Activated effector memory CD4-positive, alpha-beta T cell treated with anti-CD3 and anti-CD28 coated beads, Interleukin-2, amount 50 U/mL, for 16 hours (primary cell): ENCODE results near the gene WASHC2A.
"Not testable (repeated sequence)": the region's sequence is repeated elsewhere in the genome, so short reads cannot be mapped to it uniquely, and the experiment has no call there.

ENCODE experiments used
- DNase-seq: peaks from one replicate; pipeline ENCODE4 v3.0.0-alpha.2; 2020

The WASHC2A gene, protein sequence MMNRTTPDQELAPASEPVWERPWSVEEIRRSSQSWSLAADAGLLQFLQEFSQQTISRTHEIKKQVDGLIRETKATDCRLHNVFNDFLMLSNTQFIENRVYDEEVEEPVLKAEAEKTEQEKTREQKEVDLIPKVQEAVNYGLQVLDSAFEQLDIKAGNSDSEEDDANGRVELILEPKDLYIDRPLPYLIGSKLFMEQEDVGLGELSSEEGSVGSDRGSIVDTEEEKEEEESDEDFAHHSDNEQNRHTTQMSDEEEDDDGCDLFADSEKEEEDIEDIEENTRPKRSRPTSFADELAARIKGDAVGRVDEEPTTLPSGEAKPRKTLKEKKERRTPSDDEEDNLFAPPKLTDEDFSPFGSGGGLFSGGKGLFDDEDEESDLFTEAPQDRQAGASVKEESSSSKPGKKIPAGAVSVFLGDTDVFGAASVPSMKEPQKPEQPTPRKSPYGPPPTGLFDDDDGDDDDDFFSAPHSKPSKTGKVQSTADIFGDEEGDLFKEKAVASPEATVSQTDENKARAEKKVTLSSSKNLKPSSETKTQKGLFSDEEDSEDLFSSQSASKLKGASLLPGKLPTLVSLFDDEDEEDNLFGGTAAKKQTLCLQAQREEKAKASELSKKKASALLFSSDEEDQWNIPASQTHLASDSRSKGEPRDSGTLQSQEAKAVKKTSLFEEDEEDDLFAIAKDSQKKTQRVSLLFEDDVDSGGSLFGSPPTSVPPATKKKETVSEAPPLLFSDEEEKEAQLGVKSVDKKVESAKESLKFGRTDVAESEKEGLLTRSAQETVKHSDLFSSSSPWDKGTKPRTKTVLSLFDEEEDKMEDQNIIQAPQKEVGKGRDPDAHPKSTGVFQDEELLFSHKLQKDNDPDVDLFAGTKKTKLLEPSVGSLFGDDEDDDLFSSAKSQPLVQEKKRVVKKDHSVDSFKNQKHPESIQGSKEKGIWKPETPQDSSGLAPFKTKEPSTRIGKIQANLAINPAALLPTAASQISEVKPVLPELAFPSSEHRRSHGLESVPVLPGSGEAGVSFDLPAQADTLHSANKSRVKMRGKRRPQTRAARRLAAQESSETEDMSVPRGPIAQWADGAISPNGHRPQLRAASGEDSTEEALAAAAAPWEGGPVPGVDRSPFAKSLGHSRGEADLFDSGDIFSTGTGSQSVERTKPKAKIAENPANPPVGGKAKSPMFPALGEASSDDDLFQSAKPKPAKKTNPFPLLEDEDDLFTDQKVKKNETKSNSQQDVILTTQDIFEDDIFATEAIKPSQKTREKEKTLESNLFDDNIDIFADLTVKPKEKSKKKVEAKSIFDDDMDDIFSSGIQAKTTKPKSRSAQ (N-terminal part only)

DNA sequence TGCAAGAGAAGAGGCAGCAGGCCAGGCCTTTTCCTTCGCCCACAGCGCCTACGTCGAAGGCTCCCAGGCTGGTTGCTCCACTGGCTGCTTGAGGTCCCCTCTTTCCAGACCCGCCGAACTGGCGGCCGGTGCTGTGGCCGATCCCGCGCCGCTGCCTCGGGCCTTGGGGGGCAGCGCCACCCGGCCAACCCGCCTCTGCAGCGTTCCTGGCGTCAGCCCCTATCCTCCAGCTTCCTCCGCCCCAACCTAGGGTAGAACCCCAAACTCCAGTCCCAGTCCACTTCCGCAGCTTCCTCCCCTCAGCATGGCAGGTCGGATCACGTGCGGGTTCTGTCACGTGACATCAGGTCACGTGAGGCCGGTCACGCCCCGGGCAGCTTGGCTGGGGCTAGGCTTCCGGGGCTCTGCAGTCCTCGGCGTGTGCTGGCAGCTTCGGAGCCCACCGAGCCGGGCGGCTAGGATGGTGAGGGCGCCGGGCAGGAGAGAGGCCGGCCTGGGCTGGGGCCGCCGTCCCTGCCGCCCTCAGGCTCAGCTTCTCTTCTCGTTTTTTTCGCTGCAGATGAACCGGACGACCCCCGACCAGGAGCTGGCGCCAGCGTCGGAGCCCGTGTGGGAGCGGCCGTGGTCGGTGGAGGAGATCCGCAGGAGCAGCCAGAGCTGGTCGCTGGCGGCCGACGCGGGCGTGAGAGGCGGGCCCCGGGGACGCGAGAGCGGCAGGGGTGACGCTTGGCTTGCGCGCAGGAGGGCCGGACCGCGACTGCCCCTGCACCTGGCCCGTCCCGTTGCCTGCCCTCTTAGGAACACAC is at the start of gene WASHC2A:
TSS of gene WASHC2A (plus strand) at position 409 of the 806 bp plus-strand sequence. CDS start at position 461, 52 bp downstream.
- peak; percentile 97 for DNase-seq

DNA sequence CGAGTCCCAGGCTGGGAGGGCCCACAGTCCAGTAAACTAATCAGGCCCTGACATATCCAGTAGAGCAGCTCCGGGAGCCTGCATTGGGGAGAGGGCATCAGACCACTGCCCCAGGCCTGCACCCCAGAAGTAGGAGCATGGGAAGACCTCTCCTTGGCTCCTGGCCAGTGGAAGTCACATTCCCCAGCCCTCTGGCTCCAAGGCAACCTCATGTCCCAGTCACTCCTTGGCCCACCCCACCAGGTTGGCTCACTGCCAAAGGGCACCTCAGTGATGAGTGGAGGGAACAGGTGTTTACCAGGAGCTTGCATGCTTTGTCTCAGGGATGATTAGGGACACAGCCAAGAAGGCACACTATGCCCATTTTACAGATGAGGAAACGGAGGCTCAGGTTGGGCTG is 48.5 kb upstream of the WASHC2A start:
- not testable (repeated sequence) for DNase-seq

DNA sequence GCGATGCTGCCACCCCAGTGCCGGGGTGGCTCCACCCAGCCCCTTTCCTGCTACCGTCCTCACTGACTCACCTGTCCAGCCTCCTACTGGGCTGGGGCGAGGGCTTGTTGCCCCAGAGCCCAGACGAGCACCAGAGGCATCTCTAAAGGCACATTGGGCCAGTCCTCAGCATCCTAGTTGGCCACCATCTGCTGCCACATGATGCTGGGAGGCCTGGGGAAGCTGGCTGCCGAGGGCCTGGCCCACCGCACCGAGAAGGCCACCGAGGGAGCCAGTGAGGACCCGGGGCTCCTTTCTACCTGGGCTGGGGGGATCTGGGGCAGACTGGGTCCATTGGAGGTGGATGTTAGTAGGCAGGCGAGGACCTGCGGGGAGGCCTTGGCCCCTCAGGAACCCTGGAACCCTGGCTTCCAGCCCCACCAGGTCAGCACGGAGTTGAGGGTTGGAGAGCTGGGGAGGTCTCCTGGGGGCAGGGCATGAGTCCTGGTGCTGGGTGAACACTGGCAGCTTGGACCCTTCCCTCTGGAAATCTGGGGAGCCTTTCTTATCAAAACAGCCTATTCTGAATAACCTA is 47.2 kb upstream of the WASHC2A start:
- DNase-seq = not testable (repeated sequence)

DNA sequence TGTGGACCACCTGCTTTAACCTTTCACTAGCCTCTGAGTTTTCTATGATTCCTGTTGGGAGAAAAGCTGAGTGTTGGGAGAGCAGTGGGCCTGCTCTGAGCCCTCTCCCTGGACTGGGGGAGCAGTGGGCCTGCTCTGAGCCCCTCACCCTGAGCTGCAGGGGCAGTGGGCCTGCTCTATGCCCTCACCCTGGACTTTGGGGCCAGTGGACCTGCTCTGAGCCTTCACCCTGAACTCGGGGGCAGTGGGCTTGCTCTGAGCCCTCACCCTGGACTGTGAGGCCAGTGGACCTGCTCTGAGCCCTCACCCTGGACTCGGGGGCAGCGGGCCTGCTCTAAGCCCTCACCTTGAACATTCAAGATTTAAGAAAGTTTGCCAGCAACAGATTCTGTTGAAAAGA is 46.1 kb upstream of the WASHC2A start:
- DNase-seq = no peak

DNA sequence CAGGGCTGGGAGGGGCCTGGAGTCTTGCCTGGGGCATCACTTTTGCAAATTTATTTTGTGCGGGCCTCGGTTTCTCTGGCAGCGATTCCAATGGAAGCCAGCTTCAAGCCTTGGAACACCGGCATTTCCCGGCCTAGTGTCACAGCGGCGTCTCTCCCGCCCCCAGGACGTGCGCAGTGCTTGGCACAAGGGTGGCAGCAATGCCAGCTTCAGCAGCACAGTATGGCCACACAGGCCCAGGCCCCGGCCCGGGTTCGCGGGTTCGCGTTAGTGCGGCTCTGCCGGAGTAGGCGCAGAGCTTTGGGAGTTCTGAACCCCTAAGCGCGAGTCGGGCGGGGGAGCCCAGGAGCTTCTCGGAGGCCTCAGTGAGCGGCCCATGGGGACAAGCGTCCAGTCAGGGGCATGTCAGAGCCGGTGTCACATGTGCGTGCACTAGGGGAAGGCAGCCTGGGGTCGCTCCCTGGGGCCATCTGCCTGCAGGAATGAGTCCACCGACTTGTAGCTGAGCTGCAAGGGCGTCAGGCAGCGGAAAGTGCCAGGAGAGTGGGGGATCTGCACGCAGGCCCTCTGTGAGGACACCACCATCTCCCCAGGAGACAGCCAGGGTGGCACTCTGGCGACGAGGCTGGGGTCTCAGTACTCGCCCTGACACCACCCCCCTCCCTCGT is 42.9 kb upstream of the WASHC2A start:
- not testable (repeated sequence) for DNase-seq

DNA sequence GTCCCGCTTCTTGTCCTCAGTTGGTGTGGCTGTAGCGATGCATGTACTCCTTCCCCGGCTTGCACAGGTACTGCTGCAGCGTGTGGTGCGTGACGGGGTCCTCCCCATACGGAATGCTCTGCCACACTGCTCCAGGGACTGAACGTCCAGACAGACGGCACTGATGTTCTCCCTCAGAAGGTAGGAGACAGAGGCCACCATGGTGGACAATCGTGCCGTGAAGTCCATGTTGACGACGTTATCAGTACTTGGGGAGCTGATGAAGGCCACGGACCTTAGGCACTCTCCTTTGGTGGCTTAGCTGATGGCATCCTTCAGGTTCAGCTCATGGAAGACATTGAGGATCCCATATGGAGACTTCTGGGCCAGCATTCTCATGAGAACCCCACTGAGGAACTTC is 42.1 kb upstream of the WASHC2A start:
- DNase-seq = no peak

DNA sequence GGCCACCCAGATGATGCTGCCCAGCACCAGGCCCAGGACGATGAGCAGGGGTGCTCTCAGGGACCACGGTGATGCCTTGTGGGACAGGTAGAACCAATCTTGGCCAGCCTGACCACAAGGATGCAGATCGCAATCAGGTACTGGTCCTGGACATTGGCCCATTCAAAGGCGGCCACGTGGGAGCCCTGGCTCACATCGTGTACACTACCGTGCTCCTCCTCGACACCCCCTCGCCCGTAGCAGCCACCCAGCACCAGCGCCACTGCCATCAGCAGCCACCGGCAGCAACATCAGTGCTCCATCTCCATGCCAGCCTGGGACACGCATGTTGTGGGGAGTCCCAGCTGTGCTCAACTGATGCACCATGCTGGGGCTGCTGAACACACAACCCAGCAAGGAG is 40.6 kb upstream of the WASHC2A start:
- DNase-seq = no peak

DNA sequence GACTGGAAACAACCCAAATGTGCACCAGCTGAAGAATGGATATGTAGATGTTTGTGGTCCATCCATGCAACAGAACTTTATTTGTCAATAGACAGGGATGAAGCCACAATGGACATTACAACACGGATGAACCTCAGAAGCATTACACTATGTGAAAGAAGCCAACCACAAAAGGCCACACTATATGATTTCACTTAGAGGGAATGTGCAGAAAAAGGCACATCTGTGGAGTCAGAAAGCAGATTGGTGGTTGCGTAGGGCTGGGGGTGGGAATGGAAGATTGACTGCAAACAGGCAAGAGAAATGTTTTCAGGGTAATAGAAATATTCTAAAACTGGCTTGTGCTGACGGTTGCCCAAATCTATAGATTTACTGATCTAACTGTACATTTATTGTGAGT is 34.3 kb upstream of the WASHC2A start:
- no peak for DNase-seq

DNA sequence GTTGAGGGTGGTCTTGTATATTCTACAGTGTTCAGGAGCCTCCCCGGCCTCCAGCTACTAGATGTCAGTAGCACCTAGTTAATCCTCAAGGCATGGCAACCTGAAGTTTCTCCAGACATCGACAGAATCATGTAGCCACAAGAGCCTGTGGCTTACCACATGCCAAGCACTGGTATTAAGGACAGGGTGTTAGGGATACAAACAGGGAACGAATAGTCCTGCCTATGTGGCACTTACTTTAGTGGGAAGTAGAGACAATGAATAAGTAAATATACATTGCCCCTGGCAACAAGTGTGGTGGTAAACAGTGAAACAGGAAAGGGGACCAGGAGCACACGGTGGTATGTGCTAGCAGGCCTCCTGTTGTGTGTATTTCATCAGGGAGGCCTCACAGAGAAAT is 32.4 kb upstream of the WASHC2A start:
- not testable (repeated sequence) for DNase-seq

DNA sequence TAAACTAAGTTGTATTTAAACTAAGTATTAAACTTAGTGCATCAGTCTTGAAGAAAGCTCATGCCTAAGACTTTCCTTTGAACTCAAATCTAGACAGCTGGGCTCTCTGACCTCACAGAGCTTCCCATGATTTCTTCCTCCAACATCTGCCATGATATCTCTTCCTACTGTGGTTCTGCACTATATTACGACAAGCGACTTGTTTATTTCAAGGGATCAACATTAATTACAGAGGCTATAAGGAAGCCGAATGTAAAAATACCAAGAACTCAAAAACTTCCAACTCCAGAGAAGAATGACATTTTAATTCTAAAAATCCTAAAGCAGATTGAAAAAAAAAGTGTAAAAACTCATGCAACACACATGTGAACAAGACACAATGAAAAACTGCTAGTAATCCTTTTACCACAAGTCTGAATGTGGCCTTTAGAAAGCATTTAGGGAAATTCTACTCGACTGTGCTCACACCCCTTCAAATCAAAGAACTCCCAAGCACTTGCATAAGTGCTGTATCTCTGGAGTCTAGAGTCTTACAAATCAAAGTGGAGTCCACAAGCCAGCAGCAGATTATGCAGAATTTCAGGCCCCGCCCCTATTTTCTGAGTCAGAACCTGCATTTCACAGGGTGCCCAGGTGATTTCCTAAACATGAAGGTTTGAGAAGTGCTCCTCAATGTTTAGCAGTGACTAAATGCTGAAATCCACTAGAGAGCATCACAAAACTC is 22.7 kb upstream of the WASHC2A start:
- DNase-seq = no peak

DNA sequence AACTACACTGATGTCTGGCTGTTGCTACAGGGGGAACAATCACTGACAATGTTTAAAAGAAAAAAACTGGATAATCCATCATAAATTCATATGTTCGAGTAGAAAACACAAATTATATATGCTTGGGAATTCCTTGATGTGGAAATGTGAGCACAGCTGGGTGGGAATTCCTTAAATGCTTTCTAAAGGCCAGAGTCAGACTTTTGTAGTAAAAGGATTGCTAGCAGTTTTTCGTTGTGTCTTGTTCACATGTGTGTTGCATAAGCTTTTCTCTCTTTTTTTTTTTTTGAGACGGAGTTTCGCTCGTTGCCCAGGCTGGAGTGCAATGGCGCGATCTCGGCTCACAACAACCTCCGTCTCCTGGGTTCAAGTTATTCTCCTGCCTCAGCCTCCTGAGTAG is 21.3 kb upstream of the WASHC2A start:
- DNase-seq = not testable (repeated sequence)

DNA sequence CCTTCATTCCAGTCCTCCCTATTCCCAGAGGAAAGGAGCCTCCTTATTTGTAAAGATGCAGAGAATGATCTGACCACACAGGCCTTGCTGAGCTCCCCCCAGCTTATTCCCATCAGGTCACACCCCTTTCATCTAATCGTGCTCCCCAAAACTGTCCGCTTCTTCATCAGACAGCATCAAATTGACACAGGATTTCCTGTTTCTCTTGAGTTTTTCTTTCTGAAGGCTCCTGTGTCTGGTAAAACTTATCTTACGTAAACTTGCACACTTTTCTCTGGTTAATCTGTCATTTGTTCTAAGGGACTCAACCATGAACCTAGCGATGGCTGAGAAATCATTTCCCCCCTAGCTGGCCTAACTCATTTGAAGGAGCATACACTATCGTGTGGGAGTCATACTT is 20.2 kb upstream of the WASHC2A start:
- DNase-seq = not testable (repeated sequence)

DNA sequence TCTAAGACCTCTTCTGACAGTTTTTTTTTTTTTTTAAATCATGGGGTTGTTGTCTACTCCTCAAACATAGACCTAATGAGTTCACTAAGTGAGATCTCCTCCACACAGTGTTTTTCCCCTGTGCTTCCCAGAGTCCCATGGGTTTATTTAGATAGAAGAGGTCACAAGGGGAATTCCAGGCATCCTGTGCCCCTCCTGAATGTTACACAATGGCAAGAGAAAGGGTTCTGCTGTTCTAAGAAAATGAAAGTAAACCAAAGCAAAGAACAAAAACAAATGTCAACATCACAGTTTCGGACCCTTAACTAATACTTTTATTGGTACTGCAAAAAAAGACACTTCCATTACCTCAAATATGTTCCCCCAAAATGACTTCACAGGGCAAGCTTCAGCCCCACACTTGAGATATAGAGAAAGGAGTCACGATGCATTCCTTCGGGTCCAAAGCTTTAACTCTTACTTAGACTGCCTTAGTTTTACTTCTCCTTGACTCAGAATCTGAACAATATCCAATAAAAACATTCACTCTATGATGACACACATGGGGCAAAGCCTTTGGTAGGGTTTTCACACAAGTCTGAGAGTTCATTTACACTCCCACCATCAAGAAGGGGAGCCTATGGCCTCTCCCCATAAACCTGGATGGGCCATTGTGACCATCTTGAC is 15.6 kb upstream of the WASHC2A start:
- DNase-seq = not testable (repeated sequence)

DNA sequence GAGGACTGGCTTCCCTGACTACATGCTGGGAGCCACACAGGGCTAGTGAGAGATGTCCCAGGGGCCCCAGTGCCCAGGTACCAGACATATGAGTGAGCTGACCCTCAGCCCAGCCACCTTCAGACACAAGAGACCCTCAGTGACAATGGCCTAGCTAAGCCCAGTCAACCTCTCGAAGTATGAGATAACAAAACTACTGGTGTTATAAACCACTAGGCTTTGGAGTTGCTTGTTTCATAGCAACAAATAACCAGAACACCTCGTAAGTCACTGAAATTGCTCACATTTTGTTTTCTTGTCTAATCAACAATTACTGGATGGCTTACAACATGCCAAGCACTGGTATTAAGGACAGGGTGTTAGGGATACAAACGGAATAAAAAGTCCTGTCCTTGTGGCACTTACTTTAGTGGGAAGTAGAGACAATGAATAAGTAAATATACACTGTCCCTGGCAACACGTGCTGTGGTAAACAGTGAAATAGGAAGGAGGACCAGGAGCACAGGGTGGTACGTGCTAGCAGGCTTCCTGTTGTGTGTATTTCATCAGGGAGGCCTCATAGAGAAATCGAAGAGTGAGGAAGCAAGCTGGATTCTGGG is 14.9 kb upstream of the WASHC2A start:
- not testable (repeated sequence) for DNase-seq

DNA sequence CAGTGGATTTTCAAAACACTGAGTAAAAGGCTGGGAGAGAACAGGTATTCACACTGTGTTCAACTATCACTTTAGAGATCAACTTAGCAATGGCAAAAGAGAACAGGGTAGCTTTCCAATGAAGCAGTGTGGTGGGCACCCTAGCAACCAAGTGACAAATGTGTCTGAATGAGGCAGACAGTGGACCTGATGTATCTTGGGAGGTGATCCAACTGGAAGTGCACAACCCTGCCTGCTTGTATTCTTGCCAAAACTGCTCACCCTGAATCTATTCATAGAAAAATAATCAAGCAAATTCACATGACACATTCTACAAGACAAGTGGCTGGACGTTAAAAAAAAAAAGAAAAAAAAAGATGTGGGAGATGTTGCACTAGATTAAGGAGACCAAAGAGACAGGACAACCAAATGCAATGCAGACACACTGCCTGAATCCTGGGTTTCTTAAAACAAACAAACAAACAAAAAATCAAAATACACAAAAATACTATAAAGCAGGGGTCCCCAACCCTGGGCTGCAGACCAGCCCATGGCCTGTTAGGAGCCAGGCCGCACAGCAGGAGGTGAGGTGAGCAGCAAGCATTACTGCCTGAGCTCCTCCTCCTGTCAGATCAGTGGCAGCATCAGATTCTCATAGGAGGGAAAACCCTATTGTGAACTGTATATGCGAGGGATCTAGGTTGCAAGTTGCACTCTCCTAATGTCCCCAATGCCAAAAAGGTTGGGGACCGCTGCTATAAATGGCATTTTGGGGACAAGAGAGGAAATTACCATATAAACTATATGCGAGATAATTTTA is 12.1 kb upstream of the WASHC2A start:
- not testable (repeated sequence) for DNase-seq

DNA sequence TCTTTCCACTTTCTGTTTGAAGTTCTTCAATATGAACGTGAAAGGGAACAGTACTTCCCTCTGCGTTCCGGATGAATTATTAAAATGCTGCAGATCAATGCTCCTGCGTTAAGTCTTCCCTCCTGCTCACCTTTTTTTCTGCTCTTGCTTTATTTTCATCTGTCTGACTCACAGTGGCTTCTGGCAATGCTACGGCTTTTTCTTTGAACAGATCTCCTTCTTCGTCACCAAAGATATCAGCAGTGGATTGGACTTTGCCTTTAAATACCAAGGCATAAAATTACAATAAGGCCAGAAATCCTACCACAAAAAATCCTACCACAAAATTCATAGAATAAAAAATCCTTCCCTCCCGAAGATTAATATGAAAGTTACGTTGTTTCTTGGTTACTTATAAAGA is 11.1 kb upstream of the WASHC2A start:
- not testable (repeated sequence) for DNase-seq

DNA sequence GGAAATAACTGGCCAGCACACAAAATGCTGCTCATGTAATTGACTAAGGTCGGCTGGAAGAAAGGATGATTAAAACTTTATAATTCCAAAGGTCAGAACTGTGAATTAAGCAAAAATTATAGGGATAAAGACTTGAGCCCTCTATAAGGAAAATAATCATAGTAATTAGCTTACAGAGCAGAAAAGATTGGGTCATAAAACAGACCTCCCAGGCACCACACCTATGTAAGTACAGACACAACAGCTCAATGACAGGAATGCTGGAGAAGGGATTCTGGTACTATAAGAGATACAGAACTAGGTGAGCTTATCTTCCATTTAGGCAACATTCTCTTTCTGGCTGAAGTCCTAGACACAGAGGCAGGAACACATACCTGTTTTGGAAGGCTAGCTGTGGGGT is 9.0 kb upstream of the WASHC2A start:
- DNase-seq = not testable (repeated sequence)

DNA sequence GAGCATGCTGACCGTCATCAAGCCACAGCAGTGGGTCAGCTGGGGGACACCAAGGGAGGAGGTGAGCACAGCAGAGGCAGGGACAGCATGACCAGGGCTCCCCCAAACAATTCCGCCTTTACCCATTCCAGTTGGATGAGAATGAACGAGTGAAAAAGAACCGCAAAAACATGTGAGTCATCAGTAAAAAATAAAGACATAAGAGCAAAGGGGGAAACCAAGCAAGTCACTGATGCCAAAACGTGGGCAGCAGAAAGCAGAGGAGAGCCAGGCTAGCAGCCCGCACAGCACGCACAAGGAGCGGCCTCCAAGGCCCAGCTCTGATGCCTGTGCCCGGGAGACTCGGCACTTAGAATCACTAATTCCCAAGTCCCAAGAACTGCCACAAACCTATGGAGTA is 7.8 kb upstream of the WASHC2A start:
- not testable (repeated sequence) for DNase-seq
